Suppressor macrophage treated with lipopolysaccharide for 1 hour (primary cell): ENCODE measurements around the gene MARCHF10.

Experiments used
- DNase-seq, 3 donors: peaks; one replicate each; pipeline ENCODE4 v3.0.0-alpha.2; 2020 to 2022

MARCHF10 gene

GRCh38 chr17:62821189-62822079, 13.3 kb upstream of the MARCHF10 start:
- no peak for DNase-seq

GRCh38 chr17:62819511-62820221, 11.6 kb upstream of the MARCHF10 start:
- peak; percentile 28 to 41 (median 32) for DNase-seq

GRCh38 chr17:62818526-62818925, 10.4 kb upstream of the MARCHF10 start:
- no peak for DNase-seq

GRCh38 chr17:62816282-62816839, 8.2 kb upstream of the MARCHF10 start:
- DNase-seq: no peak

- DNase-seq: peak in 1 of 3 donors; percentile 30
Measured at GRCh38 chr17:62809656-62810055, 1.5 kb upstream of the MARCHF10 start.

GRCh38 chr17:62808576-62808970, 459 bp upstream of the MARCHF10 start:
- DNase-seq: no peak

- no peak for DNase-seq
Measured at GRCh38 chr17:62805234-62805633, 2.9 kb downstream of the MARCHF10 start.

GRCh38 chr17:62804822-62805221, 3.3 kb downstream of the MARCHF10 start:
- DNase-seq: no peak

- no peak for DNase-seq
Measured at GRCh38 chr17:62804025-62804424, 4.1 kb downstream of the MARCHF10 start.

GRCh38 chr17:62802561-62803205, 5.4 kb downstream of the MARCHF10 start:
- peak; percentile 52 to 73 (median 61) for DNase-seq

GRCh38 chr17:62801553-62802114, 6.5 kb downstream of the MARCHF10 start:
- no peak for DNase-seq

- no peak for DNase-seq
Measured at GRCh38 chr17:62800585-62800984, 7.5 kb downstream of the MARCHF10 start.

- peak; percentile 15 to 47 (median 24) for DNase-seq
Measured at GRCh38 chr17:62797959-62798358, 10.2 kb downstream of the MARCHF10 start.

- no peak for DNase-seq
Measured at GRCh38 chr17:62796291-62796690, 11.8 kb downstream of the MARCHF10 start.

GRCh38 chr17:62794666-62794971, 13.5 kb downstream of the MARCHF10 start:
- DNase-seq: no peak

- no peak for DNase-seq
Measured at GRCh38 chr17:62793919-62794665, 14.0 kb downstream of the MARCHF10 start.

GRCh38 chr17:62792447-62792800, 15.7 kb downstream of the MARCHF10 start:
- DNase-seq: no peak

GRCh38 chr17:62791767-62792446, 16.2 kb downstream of the MARCHF10 start:
- DNase-seq: peak; percentile 67 to 76 (median 68)

GRCh38 chr17:62791235-62791734, 16.8 kb downstream of the MARCHF10 start:
- peak in 1 of 3 donors; percentile 22 for DNase-seq

- no peak for DNase-seq
Measured at GRCh38 chr17:62790564-62790986, 17.5 kb downstream of the MARCHF10 start.

GRCh38 chr17:62787366-62787765, 20.7 kb downstream of the MARCHF10 start:
- no peak for DNase-seq
